GM13977 (cell line): Measurements from ENCODE around the gene TRIM15.

Experiments
- DNase-seq: peaks from one replicate; pipeline ENCODE4 v3.0.0; 2012; ENCODE audit warnings: low spot score
- in situ Hi-C: fragments of 300-500 bp; cut with MboI; formaldehyde crosslinking; loops from one replicate; pipeline ENCODE4 v1.12.0; 2022; ENCODE audit warnings: low sequenced_read_pairs, low pct_unique_long_range_greater_than_20kb, mixed read lengths, inconsistent platforms; ENCODE audit not compliant: unreplicated experiment
- TF ChIP-seq, protein P1 (sequence below): IDR thresholded peaks from 2 replicates; pipeline ENCODE4 v1.5.1; 2012; ENCODE audit warnings: mild to moderate bottlenecking, control low read depth; ENCODE audit not compliant: insufficient read depth; ENCODE audit errors: extremely low read depth, missing control alignments

TRIM15 gene

DNA sequence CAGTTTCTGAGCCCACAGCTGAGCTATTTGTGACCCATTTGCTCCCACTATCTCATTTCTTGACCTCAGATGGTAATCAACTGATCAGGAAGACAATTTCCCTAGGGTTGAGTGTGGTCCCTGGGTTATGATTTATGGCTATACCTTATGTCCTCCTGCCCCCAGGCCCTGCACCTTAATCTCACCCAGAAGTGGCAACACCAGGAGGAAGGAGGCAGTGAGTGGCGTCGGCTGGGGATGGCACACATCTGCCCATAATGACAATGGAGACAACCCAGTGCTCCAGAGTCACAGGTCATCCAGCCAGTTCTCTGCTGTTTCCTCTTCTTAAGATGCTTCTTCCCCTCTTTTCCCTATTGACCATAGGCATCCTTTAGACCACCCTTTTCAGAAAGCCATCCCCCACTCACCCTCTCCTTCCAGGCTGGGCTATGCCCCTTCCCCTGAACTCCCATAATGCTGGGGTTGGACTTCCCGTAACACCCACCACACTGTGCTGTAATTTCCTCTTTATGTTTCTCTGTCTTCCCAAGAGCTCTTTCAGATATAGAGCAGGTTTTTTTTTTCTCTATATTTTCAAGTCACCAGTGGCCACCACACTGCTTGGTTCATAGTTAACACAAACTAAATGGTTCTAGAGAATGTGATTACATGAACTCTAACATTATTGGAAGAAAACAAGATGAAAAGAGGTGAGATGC lies 10.3 kb upstream of the TRIM15 start:
- TF ChIP-seq, protein P1, sequence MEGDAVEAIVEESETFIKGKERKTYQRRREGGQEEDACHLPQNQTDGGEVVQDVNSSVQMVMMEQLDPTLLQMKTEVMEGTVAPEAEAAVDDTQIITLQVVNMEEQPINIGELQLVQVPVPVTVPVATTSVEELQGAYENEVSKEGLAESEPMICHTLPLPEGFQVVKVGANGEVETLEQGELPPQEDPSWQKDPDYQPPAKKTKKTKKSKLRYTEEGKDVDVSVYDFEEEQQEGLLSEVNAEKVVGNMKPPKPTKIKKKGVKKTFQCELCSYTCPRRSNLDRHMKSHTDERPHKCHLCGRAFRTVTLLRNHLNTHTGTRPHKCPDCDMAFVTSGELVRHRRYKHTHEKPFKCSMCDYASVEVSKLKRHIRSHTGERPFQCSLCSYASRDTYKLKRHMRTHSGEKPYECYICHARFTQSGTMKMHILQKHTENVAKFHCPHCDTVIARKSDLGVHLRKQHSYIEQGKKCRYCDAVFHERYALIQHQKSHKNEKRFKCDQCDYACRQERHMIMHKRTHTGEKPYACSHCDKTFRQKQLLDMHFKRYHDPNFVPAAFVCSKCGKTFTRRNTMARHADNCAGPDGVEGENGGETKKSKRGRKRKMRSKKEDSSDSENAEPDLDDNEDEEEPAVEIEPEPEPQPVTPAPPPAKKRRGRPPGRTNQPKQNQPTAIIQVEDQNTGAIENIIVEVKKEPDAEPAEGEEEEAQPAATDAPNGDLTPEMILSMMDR, result no peak
- no peak for DNase-seq
- in situ Hi-C loops, result no loop called here

DNA sequence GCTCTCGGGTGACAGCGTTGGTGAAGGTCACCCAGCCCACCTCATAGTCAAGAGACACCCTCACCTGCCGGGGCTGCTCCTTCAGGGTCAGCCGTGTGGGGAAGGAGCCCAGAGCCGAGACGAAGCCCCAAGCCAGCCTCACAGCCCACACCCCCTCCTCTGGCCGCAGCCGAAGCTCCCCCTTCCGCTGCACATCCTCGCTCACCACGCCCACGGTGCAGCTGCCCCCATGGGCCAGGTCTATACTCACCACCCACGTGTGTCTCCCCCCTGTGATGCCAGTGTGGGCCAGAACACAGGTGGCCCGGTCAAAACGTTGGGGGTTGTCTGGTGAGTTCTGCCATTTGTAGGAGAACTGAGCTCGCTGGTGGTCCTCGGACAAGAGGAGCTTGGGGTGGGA lies 9.3 kb upstream of the TRIM15 start:
- in situ Hi-C loops, result no loop called here
- TF ChIP-seq, protein P1, result no peak
- DNase-seq, result no peak

DNA sequence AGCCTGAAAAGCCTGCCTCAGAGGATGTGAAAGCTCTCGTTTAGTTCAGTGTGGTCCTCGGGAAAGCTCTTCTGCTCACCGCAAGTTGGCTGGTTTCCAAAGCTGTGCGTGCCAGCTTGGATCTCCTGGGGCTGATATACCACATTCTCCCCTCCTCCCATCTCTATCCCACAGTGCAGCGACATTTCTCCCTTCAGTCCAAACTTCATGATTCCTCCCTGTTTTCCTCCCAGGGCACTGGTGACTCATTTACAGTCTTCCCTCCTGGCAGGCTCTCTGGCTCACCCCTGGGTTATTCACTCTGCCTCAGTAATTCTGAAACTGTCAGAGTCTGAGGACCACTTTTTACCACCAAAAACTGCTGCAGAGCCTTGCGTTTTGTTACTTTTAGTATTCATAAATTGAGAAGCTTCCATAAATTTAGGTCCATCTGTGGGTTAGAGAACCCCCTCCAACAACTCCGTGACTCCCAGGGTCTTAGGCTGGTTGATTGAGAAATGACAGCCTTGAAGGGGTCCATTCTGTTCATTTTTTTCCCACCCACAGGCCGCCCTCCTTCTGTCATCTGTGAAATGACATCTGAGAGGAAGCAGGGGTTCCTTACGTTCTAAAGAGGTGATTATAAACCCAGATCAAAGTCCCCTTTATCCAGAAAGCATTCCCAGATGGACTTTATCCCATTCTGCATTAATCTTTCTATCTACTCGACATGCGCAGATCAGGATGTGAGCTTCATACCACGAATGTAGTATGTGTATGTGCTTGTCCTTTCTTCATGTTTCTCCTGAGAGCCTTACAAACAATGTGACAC lies 8.4 kb upstream of the TRIM15 start:
- in situ Hi-C loops, result no loop called here
- TF ChIP-seq, protein P1, result no peak
- no peak for DNase-seq

DNA sequence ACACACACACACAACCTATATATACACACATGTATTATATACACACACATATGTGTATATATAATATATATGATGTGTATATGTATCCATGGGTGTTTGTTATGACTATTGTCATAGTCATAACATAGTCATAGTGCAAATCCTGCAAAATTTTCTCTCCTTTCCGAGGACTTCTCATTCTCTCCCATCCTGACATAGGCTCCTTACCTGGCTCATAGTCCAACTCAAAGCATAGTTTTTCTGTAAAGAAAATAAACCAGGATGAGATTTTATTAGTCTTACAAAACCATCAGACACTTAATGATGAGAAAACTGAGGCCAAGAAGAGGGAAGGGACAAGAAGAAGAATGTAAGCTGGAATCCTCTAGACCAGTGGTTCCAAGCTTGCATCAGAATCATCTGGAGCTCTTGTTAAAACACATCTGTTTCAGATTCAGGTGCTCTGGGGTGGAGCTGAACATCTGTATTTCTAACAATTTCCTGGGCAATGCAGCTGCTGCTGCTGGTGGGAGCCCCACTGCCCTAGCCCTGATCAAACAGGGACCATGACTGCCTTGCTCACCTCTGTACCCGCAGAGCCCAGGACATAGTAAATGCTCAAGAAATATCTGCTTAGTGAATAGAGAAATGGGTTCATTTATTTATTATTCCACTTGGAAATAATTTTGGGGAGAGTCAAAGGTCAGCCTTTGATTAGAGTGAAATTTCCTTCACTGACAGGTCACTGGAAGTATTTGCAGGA lies 7.7 kb upstream of the TRIM15 start:
- in situ Hi-C loops, result no loop called here
- DNase-seq, result no peak
- TF ChIP-seq, protein P1, result no peak

DNA sequence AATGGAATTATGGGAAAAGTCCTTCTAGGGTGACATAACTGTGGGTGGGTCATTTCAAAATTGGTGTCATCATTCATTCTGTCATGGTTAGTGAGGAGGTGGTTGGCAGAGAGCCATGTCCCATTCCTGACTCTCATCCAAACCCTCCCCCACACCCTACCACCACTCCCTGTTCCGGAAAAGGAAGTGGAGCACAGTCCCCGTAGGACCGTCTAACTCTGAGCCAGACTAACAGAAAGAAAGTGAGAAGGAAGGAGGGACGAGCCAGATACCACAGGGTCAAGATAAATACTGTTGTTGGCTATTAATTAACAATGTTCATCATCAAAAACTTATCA lies 7.1 kb upstream of the TRIM15 start:
- TF ChIP-seq, protein P1, result no peak

DNA sequence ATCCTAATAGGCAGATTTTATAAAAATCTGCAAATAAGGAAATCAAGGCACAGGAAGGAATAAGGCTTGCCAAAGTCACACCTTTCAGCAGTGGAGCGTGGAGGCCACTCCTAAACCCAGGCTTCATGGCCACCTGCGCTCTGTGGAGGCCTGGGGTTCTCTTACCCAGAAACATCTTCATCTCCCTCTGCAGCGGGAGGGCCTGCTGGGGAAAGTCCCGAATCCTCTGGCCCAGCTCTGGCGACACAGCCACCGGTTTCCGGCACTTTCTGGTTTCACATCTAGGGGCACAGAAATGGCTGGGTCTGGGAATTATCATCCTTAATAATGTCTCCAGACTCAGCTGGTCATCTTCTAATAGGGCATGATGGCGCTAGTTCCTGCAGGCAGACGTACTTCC lies 6.6 kb upstream of the TRIM15 start:
- no peak for DNase-seq
- in situ Hi-C loops, result no loop called here
- TF ChIP-seq, protein P1, result no peak

More for the DNA sequence above, 7.1 kb upstream of the TRIM15 start:
- in situ Hi-C loops, result no loop called here
- DNase-seq, result no peak
